ENCODE data around the gene CAST.
"Not testable (repeated sequence)": the region's sequence is repeated elsewhere in the genome, so short reads cannot be mapped to it uniquely, and the experiment has no call there.

Gene CAST

GRCh38 chr5:96661855-96662724 lies at the start of gene CAST:
TSS of gene CAST (plus strand) at chr5:96662376. CDS start at chr5:96662423, 47 bp downstream.
- DNase-seq (ENCODE audit: low read depth in 1 of 2, low spot score in 1 of 2), result peak; percentile 54 to 76

- peak in 1 of 2 donors; percentile 46 for DNase-seq (ENCODE audit: low read depth in 1 of 2, low spot score in 1 of 2)
Observed at GRCh38 chr5:96614110-96614691, 48.0 kb upstream of the CAST start.

GRCh38 chr5:96615223-96615622 lies 47.0 kb upstream of the CAST start:
- DNase-seq (ENCODE audit: low read depth in 1 of 2, low spot score in 1 of 2), result no peak

- DNase-seq (ENCODE audit: low read depth in 1 of 2, low spot score in 1 of 2), result no peak
Observed at GRCh38 chr5:96616801-96617200, 45.4 kb upstream of the CAST start.

- DNase-seq (ENCODE audit: low read depth in 1 of 2, low spot score in 1 of 2), result not testable (repeated sequence)
Observed at GRCh38 chr5:96618311-96619016, 43.7 kb upstream of the CAST start.

GRCh38 chr5:96619946-96620345 lies 42.2 kb upstream of the CAST start:
- DNase-seq (ENCODE audit: low read depth in 1 of 2, low spot score in 1 of 2), result no peak

- no peak for DNase-seq (ENCODE audit: low read depth in 1 of 2, low spot score in 1 of 2)
Observed at GRCh38 chr5:96624596-96624995, 37.6 kb upstream of the CAST start.

GRCh38 chr5:96625365-96625764 lies 36.8 kb upstream of the CAST start:
- no peak for DNase-seq (ENCODE audit: low read depth in 1 of 2, low spot score in 1 of 2)

GRCh38 chr5:96626956-96627355 lies 35.2 kb upstream of the CAST start:
- DNase-seq (ENCODE audit: low read depth in 1 of 2, low spot score in 1 of 2), result no peak

- no peak for DNase-seq (ENCODE audit: low read depth in 1 of 2, low spot score in 1 of 2)
Observed at GRCh38 chr5:96627792-96628398, 34.3 kb upstream of the CAST start.

GRCh38 chr5:96628406-96628805 lies 33.8 kb upstream of the CAST start:
- no peak for DNase-seq (ENCODE audit: low read depth in 1 of 2, low spot score in 1 of 2)

- no peak for DNase-seq (ENCODE audit: low read depth in 1 of 2, low spot score in 1 of 2)
Observed at GRCh38 chr5:96629774-96630173, 32.4 kb upstream of the CAST start.

GRCh38 chr5:96633820-96634219 lies 28.4 kb upstream of the CAST start:
- DNase-seq (ENCODE audit: low read depth in 1 of 2, low spot score in 1 of 2), result no peak

GRCh38 chr5:96634881-96635280 lies 27.3 kb upstream of the CAST start:
- no peak for DNase-seq (ENCODE audit: low read depth in 1 of 2, low spot score in 1 of 2)

GRCh38 chr5:96636046-96636445 lies 26.1 kb upstream of the CAST start:
- no peak for DNase-seq (ENCODE audit: low read depth in 1 of 2, low spot score in 1 of 2)

GRCh38 chr5:96636594-96636993 lies 25.6 kb upstream of the CAST start:
- DNase-seq (ENCODE audit: low read depth in 1 of 2, low spot score in 1 of 2), result no peak

- no peak for DNase-seq (ENCODE audit: low read depth in 1 of 2, low spot score in 1 of 2)
Observed at GRCh38 chr5:96637196-96637595, 25.0 kb upstream of the CAST start.

GRCh38 chr5:96638561-96638960 lies 23.6 kb upstream of the CAST start:
- no peak for DNase-seq (ENCODE audit: low read depth in 1 of 2, low spot score in 1 of 2)

- no peak for DNase-seq (ENCODE audit: low read depth in 1 of 2, low spot score in 1 of 2)
Observed at GRCh38 chr5:96640696-96641095, 21.5 kb upstream of the CAST start.

- no peak for DNase-seq (ENCODE audit: low read depth in 1 of 2, low spot score in 1 of 2)
Observed at GRCh38 chr5:96641368-96642280, 20.6 kb upstream of the CAST start.

- DNase-seq (ENCODE audit: low read depth in 1 of 2, low spot score in 1 of 2), result no peak
Observed at GRCh38 chr5:96642281-96642640, 19.9 kb upstream of the CAST start.

Measured in activated CD4-positive, alpha-beta T cell treated with anti-CD3 and anti-CD28 coated beads, Interleukin-2, amount 50 U/mL, for 24 hours (primary cell).